H1 (cell line): ENCODE results near the gene PTH1R.

Experiments used
- EP300 ChIP-seq, 2 experiments: IDR thresholded peaks; 1 replicate in 1 of 2; 2 replicates in 1 of 2; pipeline ENCODE4 v1.6.1; 2011 to 2012; ENCODE audit warnings: low read depth in 2 of 2, low read length in 2 of 2, mild to moderate bottlenecking in 2 of 2, borderline replicate concordance in 1 of 2, inconsistent platforms in 1 of 2, moderate library complexity in 1 of 2
- TCF12 ChIP-seq: IDR thresholded peaks from 2 replicates; pipeline ENCODE4 v1.6.1; 2011; ENCODE audit warnings: low read depth, mild to moderate bottlenecking, low read length
- YY1 ChIP-seq: IDR thresholded peaks from 2 replicates; pipeline ENCODE4 v1.6.1; 2011; ENCODE audit warnings: low read depth, mild to moderate bottlenecking, low read length
- TF ChIP-seq, protein P1 (sequence below), 3 experiments: IDR thresholded peaks; 1 replicate in 2 of 3; 2 replicates in 1 of 3; pipeline versions ENCODE4 v1.5.1 to v1.6.1; 2011; ENCODE audit warnings: low read length in 3 of 3, mild to moderate bottlenecking in 3 of 3, inconsistent platforms in 2 of 3, low read depth in 1 of 3, moderate library complexity in 1 of 3; ENCODE audit not compliant: insufficient read depth in 1 of 3; ENCODE audit errors: control extremely low read depth in 1 of 3

DNA sequence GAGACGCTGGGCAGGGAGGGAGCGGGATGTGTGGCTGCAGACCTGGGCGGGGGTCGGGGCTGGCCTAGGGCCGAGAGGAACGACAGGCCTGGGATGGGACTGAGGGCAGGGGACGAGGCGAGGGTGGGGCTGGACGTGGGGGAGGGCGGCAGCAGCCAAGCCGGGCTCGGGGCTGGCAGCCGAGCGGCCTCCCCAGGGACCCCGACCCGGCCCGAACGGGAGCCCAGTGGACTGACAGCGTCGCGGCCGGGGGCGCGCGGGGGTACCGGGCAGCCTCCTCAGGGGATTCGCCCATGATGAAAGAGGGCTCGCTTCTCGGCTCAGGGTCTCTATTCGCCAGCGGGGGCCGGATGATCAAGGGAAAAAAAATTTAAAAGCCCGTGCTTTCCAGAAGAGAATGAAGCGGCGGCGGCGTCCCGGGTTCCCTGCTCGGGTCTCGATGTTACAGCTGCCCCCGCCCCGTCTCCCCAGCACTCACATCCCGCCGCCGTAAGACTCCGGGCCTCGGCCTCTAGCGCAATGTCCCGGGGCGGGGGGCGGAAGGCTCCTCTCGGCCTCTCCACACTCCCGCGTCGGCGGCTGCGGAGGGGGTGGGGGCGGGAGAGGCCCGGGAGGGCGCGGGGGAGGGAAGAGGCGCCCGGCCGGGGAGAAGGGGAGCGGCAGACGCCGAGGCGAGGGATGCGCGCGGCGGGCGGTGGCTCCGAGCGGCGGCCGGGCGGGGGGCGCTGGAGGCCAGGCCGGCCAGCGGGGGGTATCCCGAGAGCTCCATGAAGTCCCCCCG, 4.3 kb downstream of the PTH1R start:
- TF ChIP-seq EP300 (IDR thresholded peaks at IDR 0.05; ENCODE audit: borderline replicate concordance in 1 of 2, low read depth in 2 of 2, low read length in 2 of 2) = no peak
- TF ChIP-seq, protein P1, sequence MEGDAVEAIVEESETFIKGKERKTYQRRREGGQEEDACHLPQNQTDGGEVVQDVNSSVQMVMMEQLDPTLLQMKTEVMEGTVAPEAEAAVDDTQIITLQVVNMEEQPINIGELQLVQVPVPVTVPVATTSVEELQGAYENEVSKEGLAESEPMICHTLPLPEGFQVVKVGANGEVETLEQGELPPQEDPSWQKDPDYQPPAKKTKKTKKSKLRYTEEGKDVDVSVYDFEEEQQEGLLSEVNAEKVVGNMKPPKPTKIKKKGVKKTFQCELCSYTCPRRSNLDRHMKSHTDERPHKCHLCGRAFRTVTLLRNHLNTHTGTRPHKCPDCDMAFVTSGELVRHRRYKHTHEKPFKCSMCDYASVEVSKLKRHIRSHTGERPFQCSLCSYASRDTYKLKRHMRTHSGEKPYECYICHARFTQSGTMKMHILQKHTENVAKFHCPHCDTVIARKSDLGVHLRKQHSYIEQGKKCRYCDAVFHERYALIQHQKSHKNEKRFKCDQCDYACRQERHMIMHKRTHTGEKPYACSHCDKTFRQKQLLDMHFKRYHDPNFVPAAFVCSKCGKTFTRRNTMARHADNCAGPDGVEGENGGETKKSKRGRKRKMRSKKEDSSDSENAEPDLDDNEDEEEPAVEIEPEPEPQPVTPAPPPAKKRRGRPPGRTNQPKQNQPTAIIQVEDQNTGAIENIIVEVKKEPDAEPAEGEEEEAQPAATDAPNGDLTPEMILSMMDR (IDR thresholded peaks at IDR 0.05; ENCODE audit: control extremely low read depth in 1 of 3, insufficient read depth in 1 of 3, low read depth in 1 of 3, low read length in 3 of 3) = no peak
- TF ChIP-seq TCF12 = no peak
- TF ChIP-seq YY1 = no peak
